HUDEP-2 (cell line): ENCODE measurements around the gene KLF14.
"Not testable (repeated sequence)": the region's sequence is repeated elsewhere in the genome, so short reads cannot be mapped to it uniquely, and the experiment has no call there.

Experiments
- DNase-seq, 76 experiments: peaks; one replicate each; lab custom pipeline; 2025; ENCODE audit not compliant: unreplicated experiment in 76 of 76; lab: John Stamatoyannopoulos, UW

The KLF14 gene

GRCh38 chr7:130733931-130734814 lies at the start of gene KLF14:
TSS of gene KLF14 (minus strand) at chr7:130734207. CDS start at chr7:130734033, 174 bp downstream.
- peak in 6 of 76 experiments; percentile 1 to 15 (median 8) for DNase-seq

- DNase-seq = no peak
Observed at GRCh38 chr7:130781346-130781745, 47.3 kb upstream of the KLF14 start.

- DNase-seq = no peak
Observed at GRCh38 chr7:130777426-130777825, 43.4 kb upstream of the KLF14 start.

DNA sequence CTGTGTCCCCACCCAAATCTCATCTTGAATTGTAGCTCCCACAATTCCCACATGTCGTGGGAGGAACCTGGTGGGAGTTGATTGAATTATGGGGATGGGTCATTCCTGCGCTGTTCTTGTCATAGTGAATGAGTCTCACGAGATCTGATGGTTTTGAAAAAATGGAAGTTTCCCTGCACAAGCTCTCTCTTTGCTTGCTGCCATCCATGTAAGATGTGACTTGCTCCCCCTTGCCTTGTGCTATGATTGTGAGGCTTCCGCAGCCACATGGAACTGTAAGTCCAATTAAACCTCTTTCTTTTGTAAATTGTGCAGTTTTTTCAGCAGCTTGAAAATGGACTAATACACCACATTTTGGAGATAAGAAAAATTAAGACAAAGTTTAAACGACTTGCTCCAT lies 38.4 kb upstream of the KLF14 start:
- not testable (repeated sequence) for DNase-seq

DNA sequence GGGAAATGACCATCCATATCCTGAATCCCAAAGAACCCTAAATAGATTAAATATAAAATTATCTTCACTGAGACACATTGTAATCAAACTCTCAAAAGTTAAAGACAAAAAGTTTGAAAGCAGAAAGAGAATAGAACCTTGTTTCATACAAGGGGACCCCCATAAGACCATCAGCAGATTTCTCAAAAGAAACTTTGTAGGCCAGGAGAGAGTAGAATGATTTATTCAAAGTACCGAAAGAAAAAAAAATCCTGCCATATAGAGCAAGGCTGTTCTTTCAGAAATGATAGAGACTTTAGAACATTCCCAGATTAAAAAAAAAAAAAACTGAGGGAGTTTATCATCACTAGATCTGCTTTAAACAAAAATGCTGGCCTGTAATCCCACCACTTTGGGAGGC lies 34.8 kb upstream of the KLF14 start:
- no peak for DNase-seq

- DNase-seq = not testable (repeated sequence)
Observed at GRCh38 chr7:130764569-130764968, 30.6 kb upstream of the KLF14 start.

DNA sequence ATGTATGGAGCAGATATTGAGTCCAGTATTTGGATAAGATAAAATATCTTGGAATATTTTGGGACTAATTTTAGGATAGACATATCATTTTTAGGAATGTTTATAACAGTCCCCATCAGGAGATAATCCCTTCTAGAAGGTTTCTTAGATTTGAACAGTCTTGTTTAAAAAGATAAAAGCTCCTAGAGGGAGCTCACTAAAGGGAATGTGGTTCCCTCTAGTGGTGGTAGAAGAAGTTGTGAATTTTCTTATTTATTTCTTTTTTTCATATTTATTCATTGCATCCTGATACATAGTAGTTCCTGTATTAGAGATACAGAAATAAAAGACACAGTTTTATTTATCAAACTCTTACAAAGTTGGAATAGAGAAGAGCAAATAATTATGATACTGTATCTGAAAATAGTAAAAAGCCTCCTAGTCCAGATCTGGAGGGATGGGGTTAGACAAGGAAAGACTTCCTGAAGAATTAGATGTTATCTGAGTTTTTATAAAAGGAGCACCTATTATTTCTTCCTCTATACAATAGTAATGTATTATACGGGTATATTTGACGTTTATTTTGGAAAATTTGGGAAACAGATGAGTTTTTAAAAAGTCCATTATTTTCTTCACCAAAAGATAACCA lies 24.5 kb upstream of the KLF14 start:
- peak in 9 of 76 experiments; percentile 1 to 33 (median 4) for DNase-seq

DNA sequence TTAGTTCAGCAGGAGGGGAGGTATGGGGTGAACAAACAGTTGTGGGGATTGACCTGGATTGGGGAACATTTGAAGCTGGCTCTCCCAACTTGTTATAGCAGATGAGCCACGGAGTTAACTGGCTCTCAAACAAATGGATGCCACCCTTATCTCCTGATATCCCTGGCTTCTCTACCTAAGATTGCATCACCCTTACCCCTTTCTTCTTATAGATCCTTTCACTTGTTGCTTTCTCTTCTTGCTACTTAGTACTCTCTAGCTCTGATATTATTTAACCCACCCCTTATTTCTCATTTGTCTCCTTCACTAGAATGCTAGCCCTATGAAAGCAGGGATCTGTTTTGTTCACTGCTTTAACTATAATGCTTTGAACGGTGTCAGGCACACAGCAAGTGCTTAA lies 22.3 kb upstream of the KLF14 start:
- no peak for DNase-seq

GRCh38 chr7:130752424-130752823 lies 18.4 kb upstream of the KLF14 start:
- no peak for DNase-seq

GRCh38 chr7:130750755-130751154 lies 16.7 kb upstream of the KLF14 start:
- no peak for DNase-seq

DNA sequence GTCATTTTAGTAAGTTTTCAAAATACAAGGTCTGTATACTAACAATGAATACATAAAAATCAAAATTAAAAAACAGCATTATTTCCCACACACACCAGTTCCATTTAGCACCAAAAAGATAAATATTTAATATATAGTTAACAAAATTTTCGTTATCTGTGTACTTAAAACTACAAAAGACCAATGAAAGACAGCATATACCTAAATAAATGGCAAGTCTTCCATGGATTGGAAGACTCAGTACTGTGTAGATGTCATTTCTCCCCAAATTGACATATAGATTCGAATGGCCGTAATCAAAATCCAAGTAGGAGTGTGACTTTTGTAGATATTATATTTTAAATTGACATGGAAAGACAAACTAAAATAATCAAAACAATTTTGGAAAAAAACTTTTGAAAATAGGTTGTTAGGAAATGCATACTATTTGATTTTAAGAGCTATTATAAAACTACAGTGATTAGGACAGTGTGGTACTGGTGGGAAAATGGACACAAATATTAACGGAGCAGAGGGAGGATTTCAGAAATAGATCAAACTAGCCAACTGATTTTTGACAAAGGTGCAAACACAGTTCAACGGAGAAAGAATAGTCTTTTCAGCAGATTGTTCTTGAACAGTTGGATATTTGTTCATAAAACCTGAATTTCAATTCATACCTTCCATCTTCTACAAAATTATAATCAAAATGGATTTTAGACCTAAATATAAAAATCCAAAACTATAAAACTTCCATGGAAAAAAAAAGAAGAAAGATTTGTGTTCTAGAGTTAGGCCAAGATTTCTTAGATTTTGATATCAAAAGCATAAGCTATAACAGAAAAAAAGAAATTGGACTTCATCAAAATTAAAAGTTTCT lies 14.8 kb upstream of the KLF14 start:
- no peak for DNase-seq

GRCh38 chr7:130741331-130741995 lies 7.5 kb upstream of the KLF14 start:
- no peak for DNase-seq

DNA sequence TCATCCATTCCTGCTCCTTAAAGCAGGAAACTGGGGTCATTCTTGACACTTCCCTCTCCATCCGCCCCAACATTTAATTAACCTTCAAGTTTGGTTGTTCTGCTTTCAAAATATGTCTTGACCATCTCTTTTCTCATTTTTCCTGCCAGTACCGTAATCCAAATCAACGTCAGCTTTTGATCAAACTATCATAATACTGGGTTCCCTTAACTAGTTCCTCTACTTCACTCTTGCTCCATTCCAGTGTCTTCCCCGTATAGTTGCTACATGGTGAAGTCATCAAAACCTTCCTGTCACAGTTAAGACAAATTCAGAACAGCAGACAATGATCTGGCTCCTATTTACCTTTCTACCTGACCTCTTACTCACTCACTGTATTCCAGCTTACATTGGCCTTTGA lies 6.6 kb upstream of the KLF14 start:
- no peak for DNase-seq

DNA sequence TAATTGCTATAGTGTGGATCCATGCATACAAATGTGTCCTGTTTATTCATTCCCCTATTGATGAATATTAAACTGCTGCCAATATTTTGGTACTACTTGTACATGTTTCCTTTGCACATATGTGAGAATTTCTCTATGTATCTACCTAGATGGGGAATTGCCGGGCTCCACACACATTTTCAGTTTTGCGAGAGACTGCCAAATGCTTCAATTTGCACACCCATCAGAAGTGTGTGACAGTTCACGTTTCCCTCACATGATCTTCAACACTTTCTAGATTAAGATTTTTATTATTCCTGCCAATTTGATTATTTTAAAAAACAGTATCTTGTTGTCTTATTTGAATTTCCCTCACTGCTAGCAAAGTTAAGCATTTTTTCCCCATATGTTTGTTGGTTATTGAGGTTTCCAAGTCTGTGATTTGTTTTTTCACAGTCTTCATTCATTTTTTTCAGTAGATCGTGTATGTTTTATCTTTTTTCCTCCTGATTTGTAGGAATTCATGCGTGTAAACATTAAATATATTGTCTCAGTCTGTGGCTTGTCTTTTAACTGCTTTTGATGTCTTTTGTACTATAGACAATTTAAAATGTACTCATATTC lies 2.4 kb upstream of the KLF14 start:
- no peak for DNase-seq

GRCh38 chr7:130734815-130735716 lies 1.1 kb upstream of the KLF14 start:
- no peak for DNase-seq

DNA sequence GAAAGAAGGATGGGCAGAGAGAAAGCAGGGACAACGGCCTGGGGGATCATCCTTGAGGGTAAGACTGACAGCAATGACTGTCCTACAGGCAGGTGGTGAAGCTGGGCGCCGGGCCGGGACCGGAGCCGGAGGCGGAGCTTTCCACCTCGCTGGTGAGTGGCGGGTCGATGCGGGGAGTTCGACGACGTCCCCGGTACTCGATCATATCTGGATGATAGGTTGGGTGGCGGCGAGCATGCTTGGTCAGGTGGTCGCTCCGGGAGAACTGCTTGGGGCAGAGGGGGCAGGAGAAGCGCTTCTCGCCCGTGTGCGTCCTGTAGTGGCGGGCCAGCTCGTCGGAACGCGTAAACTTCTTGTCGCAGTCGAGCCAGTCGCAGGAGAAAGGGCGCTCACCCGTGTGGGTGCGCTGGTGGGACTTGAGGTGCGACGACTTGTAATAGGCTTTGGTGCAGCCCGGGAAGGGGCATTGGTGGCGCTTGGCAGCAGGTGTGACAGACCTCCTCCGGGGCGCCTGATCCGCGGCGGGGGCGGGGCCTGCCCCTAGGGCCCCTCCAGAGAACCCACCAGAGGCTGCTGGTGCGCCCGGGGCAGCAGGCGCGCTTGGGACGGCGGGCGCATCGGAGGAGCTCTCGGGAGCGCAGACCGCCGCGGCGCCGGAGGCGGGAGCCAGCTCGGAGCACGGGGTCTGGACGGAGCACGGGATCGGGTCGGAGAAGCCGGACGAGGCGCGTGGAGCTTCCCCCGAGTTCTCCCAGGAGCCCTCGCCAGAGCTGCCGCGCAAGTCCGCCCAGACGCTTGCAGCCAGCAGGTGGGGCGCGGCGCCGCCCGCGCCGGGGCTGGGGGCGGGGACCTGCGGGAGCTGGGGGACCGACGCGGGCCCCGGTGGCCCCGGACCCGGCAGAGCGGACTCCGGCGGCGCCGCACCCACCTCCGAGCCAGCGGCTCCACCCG lies 752 bp downstream of the KLF14 start:
- peak in 8 of 76 experiments; percentile 2 to 12 (median 4) for DNase-seq

DNA sequence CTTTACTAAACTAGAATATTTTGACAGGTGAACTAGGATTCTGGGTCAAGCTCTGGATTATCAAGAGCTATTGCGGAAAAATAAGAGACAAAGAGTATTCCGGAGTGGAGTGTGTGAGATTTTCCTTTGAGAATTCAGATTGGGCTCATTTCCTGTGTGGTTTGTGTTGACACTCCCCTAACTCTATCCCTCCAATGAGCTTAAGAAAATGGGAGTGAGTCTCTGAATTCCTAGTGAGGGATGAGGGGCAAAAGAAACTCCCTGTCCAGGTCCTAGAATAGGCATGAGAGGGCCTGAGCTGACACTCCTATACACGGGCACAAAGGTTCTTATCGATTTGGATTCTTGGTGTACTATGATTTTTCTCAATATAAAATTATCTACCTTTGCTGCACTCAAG lies 10.2 kb downstream of the KLF14 start:
- no peak for DNase-seq
